GM23338 (cell line): Measurements from ENCODE around the gene GUCY1A2. TPM values are rescaled to one million over a fixed set of nuclear protein-coding genes. Genes with fewer than 3 reads are reported as not detected.

Experiments
- ATAC-seq: fragments of 200-7000 bp; cut with Tn5 transposase; 3 replicates; pipeline ENCODE4 v1.9.1; 2020
- DNase-seq: peaks from one replicate; pipeline ENCODE4 v3.0.0-alpha.2; 2015; ENCODE audit warnings: low spot score
- H2AFZ ChIP-seq: fragments of 200-600 bp; sonication (generic); 2 replicates; pipeline ENCODE4 v1.8.0; 2016; ENCODE audit warnings: antibody characterized with exemption, mild to moderate bottlenecking, moderate library complexity
- H3F3A ChIP-seq: fragments of 200-600 bp; sonication (generic); replicated peaks from 2 replicates; pipeline ENCODE4 v1.8.0; 2017; ENCODE audit warnings: antibody characterized with exemption, mixed run types, low read depth
- H3K27ac ChIP-seq: fragments of 200-600 bp; sonication (generic); 2 replicates; pipeline ENCODE4 v1.6.1; 2016; ENCODE audit warnings: low read depth
- H3K27me3 ChIP-seq: fragments of 200-600 bp; sonication (generic); 2 replicates; pipeline ENCODE4 v1.8.0; 2016; ENCODE audit warnings: mild to moderate bottlenecking, mixed run types, moderate library complexity; ENCODE audit not compliant: insufficient read depth
- H3K36me3 ChIP-seq: fragments of 200-600 bp; sonication (generic); 2 replicates; pipeline ENCODE4 v1.8.0; 2016; ENCODE audit warnings: mild to moderate bottlenecking; ENCODE audit not compliant: insufficient read depth
- H3K4me1 ChIP-seq: fragments of 200-600 bp; sonication (generic); 2 replicates; pipeline ENCODE4 v1.8.0; 2016; ENCODE audit warnings: mild to moderate bottlenecking, moderate library complexity; ENCODE audit not compliant: insufficient read depth
- H3K4me2 ChIP-seq: fragments of 200-600 bp; sonication (generic); 2 replicates; pipeline ENCODE4 v1.7.1; 2017; ENCODE audit warnings: mixed run types
- H3K4me3 ChIP-seq: fragments of 200-600 bp; sonication (generic); 2 replicates; pipeline ENCODE4 v1.6.1; 2016; ENCODE audit warnings: mixed run types
- H3K79me2 ChIP-seq: fragments of 200-600 bp; sonication (generic); replicated peaks from 2 replicates; pipeline ENCODE4 v1.8.0; 2017; ENCODE audit warnings: mild to moderate bottlenecking; ENCODE audit not compliant: insufficient read depth
- H3K9me2 ChIP-seq: fragments of 200-600 bp; sonication (generic); 2 replicates; pipeline ENCODE4 v1.8.0; 2017; ENCODE audit not compliant: insufficient read depth
- H4K20me1 ChIP-seq: fragments of 200-600 bp; sonication (generic); replicated peaks from 2 replicates; pipeline ENCODE4 v1.8.0; 2017; ENCODE audit warnings: mild to moderate bottlenecking; ENCODE audit not compliant: insufficient read depth
- H3K27ac Mint-ChIP-seq: 2 replicates; pipeline ENCODE4 v1.8.0; 2020; ENCODE audit warnings: inconsistent platforms, mild to moderate bottlenecking, moderate library complexity, mixed read lengths
- H3K27me3 Mint-ChIP-seq: 3 replicates; pipeline ENCODE4 v1.8.0; 2022; ENCODE audit warnings: low read depth, mild to moderate bottlenecking, moderate library complexity, mixed read lengths, inconsistent platforms; ENCODE audit not compliant: insufficient read depth, poor library complexity
- H3K36me3 Mint-ChIP-seq: 3 replicates; pipeline ENCODE4 v1.8.0; 2021; ENCODE audit warnings: low read depth, mild to moderate bottlenecking, inconsistent platforms, moderate library complexity, mixed read lengths
- H3K4me1 Mint-ChIP-seq: 3 replicates; pipeline ENCODE4 v1.8.0; 2020; ENCODE audit warnings: mild to moderate bottlenecking, inconsistent platforms, mixed read lengths
- H3K4me3 Mint-ChIP-seq: 3 replicates; pipeline ENCODE4 v1.8.0; 2021; ENCODE audit warnings: moderate library complexity, mild to moderate bottlenecking, inconsistent platforms, mixed read lengths
- H3K9me3 Mint-ChIP-seq: 3 replicates; pipeline ENCODE4 v1.8.0; 2020; ENCODE audit warnings: moderate library complexity, mild to moderate bottlenecking, inconsistent platforms, mixed read lengths
- CREB1 ChIP-seq: fragments of 250-450 bp; sonication (Bioruptor Pico); IDR thresholded peaks from 2 replicates; pipeline ENCODE4 v1.5.0; 2020; ENCODE audit warnings: low read depth, mild to moderate bottlenecking, moderate library complexity
- EZH2 ChIP-seq: fragments of 200-600 bp; sonication (generic); IDR thresholded peaks from one replicate; pipeline ENCODE4 v1.8.0; 2017; ENCODE audit warnings: antibody characterized with exemption, mild to moderate bottlenecking, low read depth; ENCODE audit not compliant: unreplicated experiment
- EZH2phosphoT487 ChIP-seq: fragments of 200-600 bp; sonication (generic); IDR thresholded peaks from one replicate; pipeline ENCODE4 v1.8.1; 2018; ENCODE audit warnings: antibody characterized with exemption; ENCODE audit not compliant: unreplicated experiment
- JUNB ChIP-seq: IDR thresholded peaks from one replicate; pipeline ENCODE4 v1.6.1; 2016; ENCODE audit warnings: antibody characterized with exemption; ENCODE audit not compliant: unreplicated experiment
- NANOG ChIP-seq: IDR thresholded peaks from 2 replicates; pipeline ENCODE4 v1.6.1; 2016; ENCODE audit warnings: antibody characterized with exemption, borderline replicate concordance
- POLR2AphosphoS5 ChIP-seq: IDR thresholded peaks from 2 replicates; pipeline ENCODE4 v1.6.1; 2016; ENCODE audit warnings: antibody characterized with exemption, low read depth
- STAT1 ChIP-seq: IDR thresholded peaks from one replicate; pipeline ENCODE4 v1.6.1; 2016; ENCODE audit warnings: antibody characterized with exemption; ENCODE audit not compliant: unreplicated experiment
- ZNF114 ChIP-seq: fragments of 250-450 bp; sonication (Bioruptor Pico); IDR thresholded peaks from 2 replicates; pipeline ENCODE4 v1.5.0; 2020; ENCODE audit warnings: mild to moderate bottlenecking, moderate library complexity
- ZNF331 ChIP-seq: fragments of 250-450 bp; sonication (Bioruptor Pico); IDR thresholded peaks from 2 replicates; pipeline ENCODE4 v1.5.0; 2020; ENCODE audit warnings: low read depth, mild to moderate bottlenecking, moderate library complexity
- polyA plus RNA-seq: library from polyadenylated mRNA; unstranded; fragments of >200 nt; fragmentation: Nextera tagmentation; extraction: Ambion mirVana; gene quantifications from 2 replicates; pipeline ENCODE4 v1.2.1, GENCODE V29; 2016
- total RNA-seq: library from RNA; depleted of rRNA; stranded (reverse); fragments of >200 nt; shearing (Covaris generic); gene quantifications from 2 replicates; pipeline ENCODE4 v1.2.3, GENCODE V29; 2014
- TF ChIP-seq, protein P1 (sequence below): fragments of 250-450 bp; sonication (Bioruptor Pico); IDR thresholded peaks from 2 replicates; pipeline ENCODE4 v1.5.0; 2020; ENCODE audit warnings: mild to moderate bottlenecking, moderate library complexity
- TF ChIP-seq, protein P2 (sequence below): IDR thresholded peaks from one replicate; pipeline ENCODE4 v1.6.1; 2018; ENCODE audit warnings: antibody characterized with exemption; ENCODE audit not compliant: unreplicated experiment
- TF ChIP-seq, protein P3 (sequence below): IDR thresholded peaks from 2 replicates; pipeline ENCODE4 v1.6.1; 2016; ENCODE audit warnings: antibody characterized with exemption
- TF ChIP-seq, protein P4 (sequence below), 2 experiments: fragments of 200-600 bp in 1 of 2; sonication (generic) in 1 of 2; conservative IDR thresholded peaks; 2 replicates each; pipeline versions ENCODE4 v1.5.1 to v1.6.1; 2016 to 2017; ENCODE audit warnings: antibody characterized with exemption in 2 of 2, low read depth in 2 of 2, mild to moderate bottlenecking in 2 of 2, moderate library complexity in 1 of 2

GUCY1A2 gene
- total and polyA plus RNA-seq, 2 experiments from 2014 or later = 0.36 to 1.4 TPM

DNA sequence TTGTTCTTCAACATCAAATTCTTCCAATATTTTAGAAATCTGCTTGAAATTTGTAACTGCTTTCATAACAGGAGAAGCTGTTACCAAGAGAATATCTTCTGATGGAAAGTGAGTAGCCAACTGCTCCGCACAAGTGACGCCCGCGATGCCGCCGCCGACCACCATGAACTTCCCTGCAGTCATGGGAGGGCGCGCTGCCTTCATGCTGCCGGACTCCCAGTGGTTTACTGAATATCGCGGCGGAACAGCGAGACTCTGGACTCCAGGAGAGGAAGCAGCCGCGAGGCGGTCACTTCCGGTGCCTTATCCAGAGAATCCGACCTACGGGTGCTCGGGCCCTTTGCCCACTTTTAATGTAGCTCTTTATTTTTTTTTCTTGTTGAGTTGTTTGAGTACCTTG, 190.6 kb downstream of the GUCY1A2 start:
- H3K9me2 ChIP-seq = no peaks in the 10 kb centered on the region
- no peak overlapping the region for H3K4me3 Mint-ChIP-seq
- no peak for ATAC-seq
- H3K4me1 ChIP-seq = peaks cover 2% of the 10 kb centered on the region; the same call in 1 of the 2 replicates
- H3K9me3 Mint-ChIP-seq = no peaks in the 10 kb centered on the region
- no peak for TF ChIP-seq ZNF331 (CRISPR knock-in tag)
- no peak for TF ChIP-seq EZH2phosphoT487
- TF ChIP-seq NANOG = no peak
- no peak for TF ChIP-seq JUNB
- TF ChIP-seq, protein P1, sequence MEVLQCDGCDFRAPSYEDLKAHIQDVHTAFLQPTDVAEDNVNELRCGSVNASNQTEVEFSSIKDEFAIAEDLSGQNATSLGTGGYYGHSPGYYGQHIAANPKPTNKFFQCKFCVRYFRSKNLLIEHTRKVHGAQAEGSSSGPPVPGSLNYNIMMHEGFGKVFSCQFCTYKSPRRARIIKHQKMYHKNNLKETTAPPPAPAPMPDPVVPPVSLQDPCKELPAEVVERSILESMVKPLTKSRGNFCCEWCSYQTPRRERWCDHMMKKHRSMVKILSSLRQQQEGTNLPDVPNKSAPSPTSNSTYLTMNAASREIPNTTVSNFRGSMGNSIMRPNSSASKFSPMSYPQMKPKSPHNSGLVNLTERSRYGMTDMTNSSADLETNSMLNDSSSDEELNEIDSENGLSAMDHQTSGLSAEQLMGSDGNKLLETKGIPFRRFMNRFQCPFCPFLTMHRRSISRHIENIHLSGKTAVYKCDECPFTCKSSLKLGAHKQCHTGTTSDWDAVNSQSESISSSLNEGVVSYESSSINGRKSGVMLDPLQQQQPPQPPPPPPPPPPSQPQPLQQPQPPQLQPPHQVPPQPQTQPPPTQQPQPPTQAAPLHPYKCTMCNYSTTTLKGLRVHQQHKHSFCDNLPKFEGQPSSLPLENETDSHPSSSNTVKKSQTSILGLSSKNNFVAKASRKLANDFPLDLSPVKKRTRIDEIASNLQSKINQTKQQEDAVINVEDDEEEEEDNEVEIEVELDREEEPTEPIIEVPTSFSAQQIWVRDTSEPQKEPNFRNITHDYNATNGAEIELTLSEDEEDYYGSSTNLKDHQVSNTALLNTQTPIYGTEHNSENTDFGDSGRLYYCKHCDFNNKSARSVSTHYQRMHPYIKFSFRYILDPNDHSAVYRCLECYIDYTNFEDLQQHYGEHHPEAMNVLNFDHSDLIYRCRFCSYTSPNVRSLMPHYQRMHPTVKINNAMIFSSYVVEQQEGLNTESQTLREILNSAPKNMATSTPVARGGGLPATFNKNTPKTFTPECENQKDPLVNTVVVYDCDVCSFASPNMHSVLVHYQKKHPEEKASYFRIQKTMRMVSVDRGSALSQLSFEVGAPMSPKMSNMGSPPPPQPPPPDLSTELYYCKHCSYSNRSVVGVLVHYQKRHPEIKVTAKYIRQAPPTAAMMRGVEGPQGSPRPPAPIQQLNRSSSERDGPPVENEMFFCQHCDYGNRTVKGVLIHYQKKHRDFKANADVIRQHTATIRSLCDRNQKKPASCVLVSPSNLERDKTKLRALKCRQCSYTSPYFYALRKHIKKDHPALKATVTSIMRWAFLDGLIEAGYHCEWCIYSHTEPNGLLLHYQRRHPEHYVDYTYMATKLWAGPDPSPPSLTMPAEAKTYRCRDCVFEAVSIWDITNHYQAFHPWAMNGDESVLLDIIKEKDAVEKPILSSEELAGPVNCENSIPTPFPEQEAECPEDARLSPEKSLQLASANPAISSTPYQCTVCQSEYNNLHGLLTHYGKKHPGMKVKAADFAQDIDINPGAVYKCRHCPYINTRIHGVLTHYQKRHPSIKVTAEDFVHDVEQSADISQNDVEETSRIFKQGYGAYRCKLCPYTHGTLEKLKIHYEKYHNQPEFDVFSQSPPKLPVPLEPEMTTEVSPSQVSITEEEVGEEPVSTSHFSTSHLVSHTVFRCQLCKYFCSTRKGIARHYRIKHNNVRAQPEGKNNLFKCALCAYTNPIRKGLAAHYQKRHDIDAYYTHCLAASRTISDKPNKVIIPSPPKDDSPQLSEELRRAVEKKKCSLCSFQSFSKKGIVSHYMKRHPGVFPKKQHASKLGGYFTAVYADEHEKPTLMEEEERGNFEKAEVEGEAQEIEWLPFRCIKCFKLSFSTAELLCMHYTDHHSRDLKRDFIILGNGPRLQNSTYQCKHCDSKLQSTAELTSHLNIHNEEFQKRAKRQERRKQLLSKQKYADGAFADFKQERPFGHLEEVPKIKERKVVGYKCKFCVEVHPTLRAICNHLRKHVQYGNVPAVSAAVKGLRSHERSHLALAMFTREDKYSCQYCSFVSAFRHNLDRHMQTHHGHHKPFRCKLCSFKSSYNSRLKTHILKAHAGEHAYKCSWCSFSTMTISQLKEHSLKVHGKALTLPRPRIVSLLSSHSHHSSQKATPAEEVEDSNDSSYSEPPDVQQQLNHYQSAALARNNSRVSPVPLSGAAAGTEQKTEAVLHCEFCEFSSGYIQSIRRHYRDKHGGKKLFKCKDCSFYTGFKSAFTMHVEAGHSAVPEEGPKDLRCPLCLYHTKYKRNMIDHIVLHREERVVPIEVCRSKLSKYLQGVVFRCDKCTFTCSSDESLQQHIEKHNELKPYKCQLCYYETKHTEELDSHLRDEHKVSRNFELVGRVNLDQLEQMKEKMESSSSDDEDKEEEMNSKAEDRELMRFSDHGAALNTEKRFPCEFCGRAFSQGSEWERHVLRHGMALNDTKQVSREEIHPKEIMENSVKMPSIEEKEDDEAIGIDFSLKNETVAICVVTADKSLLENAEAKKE (CRISPR knock-in tag) = no peak
- TF ChIP-seq, protein P2, sequence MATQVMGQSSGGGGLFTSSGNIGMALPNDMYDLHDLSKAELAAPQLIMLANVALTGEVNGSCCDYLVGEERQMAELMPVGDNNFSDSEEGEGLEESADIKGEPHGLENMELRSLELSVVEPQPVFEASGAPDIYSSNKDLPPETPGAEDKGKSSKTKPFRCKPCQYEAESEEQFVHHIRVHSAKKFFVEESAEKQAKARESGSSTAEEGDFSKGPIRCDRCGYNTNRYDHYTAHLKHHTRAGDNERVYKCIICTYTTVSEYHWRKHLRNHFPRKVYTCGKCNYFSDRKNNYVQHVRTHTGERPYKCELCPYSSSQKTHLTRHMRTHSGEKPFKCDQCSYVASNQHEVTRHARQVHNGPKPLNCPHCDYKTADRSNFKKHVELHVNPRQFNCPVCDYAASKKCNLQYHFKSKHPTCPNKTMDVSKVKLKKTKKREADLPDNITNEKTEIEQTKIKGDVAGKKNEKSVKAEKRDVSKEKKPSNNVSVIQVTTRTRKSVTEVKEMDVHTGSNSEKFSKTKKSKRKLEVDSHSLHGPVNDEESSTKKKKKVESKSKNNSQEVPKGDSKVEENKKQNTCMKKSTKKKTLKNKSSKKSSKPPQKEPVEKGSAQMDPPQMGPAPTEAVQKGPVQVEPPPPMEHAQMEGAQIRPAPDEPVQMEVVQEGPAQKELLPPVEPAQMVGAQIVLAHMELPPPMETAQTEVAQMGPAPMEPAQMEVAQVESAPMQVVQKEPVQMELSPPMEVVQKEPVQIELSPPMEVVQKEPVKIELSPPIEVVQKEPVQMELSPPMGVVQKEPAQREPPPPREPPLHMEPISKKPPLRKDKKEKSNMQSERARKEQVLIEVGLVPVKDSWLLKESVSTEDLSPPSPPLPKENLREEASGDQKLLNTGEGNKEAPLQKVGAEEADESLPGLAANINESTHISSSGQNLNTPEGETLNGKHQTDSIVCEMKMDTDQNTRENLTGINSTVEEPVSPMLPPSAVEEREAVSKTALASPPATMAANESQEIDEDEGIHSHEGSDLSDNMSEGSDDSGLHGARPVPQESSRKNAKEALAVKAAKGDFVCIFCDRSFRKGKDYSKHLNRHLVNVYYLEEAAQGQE = no peak
- no peak for TF ChIP-seq CREB1 (CRISPR knock-in tag)
- TF ChIP-seq ZNF114 (CRISPR knock-in tag) = no peak
- TF ChIP-seq EZH2 = no peak
- no peak for TF ChIP-seq POLR2AphosphoS5
- TF ChIP-seq STAT1 = no peak
- TF ChIP-seq, protein P3, sequence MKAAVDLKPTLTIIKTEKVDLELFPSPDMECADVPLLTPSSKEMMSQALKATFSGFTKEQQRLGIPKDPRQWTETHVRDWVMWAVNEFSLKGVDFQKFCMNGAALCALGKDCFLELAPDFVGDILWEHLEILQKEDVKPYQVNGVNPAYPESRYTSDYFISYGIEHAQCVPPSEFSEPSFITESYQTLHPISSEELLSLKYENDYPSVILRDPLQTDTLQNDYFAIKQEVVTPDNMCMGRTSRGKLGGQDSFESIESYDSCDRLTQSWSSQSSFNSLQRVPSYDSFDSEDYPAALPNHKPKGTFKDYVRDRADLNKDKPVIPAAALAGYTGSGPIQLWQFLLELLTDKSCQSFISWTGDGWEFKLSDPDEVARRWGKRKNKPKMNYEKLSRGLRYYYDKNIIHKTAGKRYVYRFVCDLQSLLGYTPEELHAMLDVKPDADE = no peak
- TF ChIP-seq, protein P4, sequence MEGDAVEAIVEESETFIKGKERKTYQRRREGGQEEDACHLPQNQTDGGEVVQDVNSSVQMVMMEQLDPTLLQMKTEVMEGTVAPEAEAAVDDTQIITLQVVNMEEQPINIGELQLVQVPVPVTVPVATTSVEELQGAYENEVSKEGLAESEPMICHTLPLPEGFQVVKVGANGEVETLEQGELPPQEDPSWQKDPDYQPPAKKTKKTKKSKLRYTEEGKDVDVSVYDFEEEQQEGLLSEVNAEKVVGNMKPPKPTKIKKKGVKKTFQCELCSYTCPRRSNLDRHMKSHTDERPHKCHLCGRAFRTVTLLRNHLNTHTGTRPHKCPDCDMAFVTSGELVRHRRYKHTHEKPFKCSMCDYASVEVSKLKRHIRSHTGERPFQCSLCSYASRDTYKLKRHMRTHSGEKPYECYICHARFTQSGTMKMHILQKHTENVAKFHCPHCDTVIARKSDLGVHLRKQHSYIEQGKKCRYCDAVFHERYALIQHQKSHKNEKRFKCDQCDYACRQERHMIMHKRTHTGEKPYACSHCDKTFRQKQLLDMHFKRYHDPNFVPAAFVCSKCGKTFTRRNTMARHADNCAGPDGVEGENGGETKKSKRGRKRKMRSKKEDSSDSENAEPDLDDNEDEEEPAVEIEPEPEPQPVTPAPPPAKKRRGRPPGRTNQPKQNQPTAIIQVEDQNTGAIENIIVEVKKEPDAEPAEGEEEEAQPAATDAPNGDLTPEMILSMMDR (conservative IDR thresholded peaks at IDR 0.05; ENCODE audit: low read depth in 2 of 2) = no peak
- H3K36me3 Mint-ChIP-seq = no peaks in the 10 kb centered on the region
- no peak for DNase-seq
- H3K4me1 Mint-ChIP-seq = peaks cover 5% of the 10 kb centered on the region; the same call in 2 of the 3 replicates
- no peak overlapping the region for H3K27ac Mint-ChIP-seq
- no peaks in the 10 kb centered on the region for H3F3A ChIP-seq
- H3K27me3 ChIP-seq = no peaks in the 10 kb centered on the region
- no peak overlapping the region for H2AFZ ChIP-seq
- no peaks in the 10 kb centered on the region for H4K20me1 ChIP-seq
- H3K36me3 ChIP-seq = no peaks in the 10 kb centered on the region
- H3K4me3 ChIP-seq = no peak overlapping the region
- no peaks in the 10 kb centered on the region for H3K79me2 ChIP-seq
- H3K27me3 Mint-ChIP-seq = peaks cover 2% of the 10 kb centered on the region
- no peak overlapping the region for H3K27ac ChIP-seq
- H3K4me2 ChIP-seq = no peak overlapping the region
